H9 (cell line): Measurements from ENCODE around the gene CCDC157. TPM values are rescaled to one million over a fixed set of nuclear protein-coding genes. Genes with fewer than 3 reads are reported as not detected.

Source experiments
- DNase-seq: peaks from one replicate; pipeline ENCODE4 v3.0.0-alpha.2; 2017
- H2AFZ ChIP-seq: one replicate; pipeline ENCODE4 v1.6.1; 2013; ENCODE audit warnings: mild to moderate bottlenecking, low read length, control low read depth, moderate library complexity
- H2AK5ac ChIP-seq: 2 replicates; pipeline ENCODE4 v1.6.1; 2013; ENCODE audit warnings: low read length, control low read depth, mixed read lengths; ENCODE audit not compliant: insufficient read length
- H2BK120ac ChIP-seq: one replicate; pipeline ENCODE4 v1.6.1; 2013; ENCODE audit warnings: low read depth, mild to moderate bottlenecking, low read length, control low read depth, inconsistent platforms; ENCODE audit not compliant: poor library complexity, severe bottlenecking
- H2BK12ac ChIP-seq: 2 replicates; pipeline ENCODE4 v1.6.1; 2013; ENCODE audit warnings: low read length, control low read depth, mixed read lengths, low read depth; ENCODE audit not compliant: insufficient read length
- H2BK15ac ChIP-seq: 2 replicates; pipeline ENCODE4 v1.6.1; 2013; ENCODE audit warnings: low read depth, low read length, control low read depth
- H2BK20ac ChIP-seq: one replicate; pipeline ENCODE4 v1.6.1; 2013; ENCODE audit warnings: low read depth, mild to moderate bottlenecking, low read length, control low read depth, inconsistent platforms; ENCODE audit not compliant: poor library complexity, severe bottlenecking
- H2BK5ac ChIP-seq: 2 replicates; pipeline ENCODE4 v1.6.1; 2013; ENCODE audit warnings: low read length, control low read depth, mixed read lengths; ENCODE audit not compliant: insufficient read length
- H3K14ac ChIP-seq: 2 replicates; pipeline ENCODE4 v1.6.1; 2013; ENCODE audit warnings: low read length, control low read depth; ENCODE audit not compliant: insufficient read depth
- H3K18ac ChIP-seq: 2 replicates; pipeline ENCODE4 v1.6.1; 2013; ENCODE audit warnings: low read depth, mild to moderate bottlenecking, mixed read lengths, low read length, control low read depth; ENCODE audit not compliant: insufficient read length
- H3K23ac ChIP-seq: 2 replicates; pipeline ENCODE4 v1.6.1; 2013; ENCODE audit warnings: low read length, control low read depth, mixed read lengths, low read depth; ENCODE audit not compliant: insufficient read length
- H3K23me2 ChIP-seq: 2 replicates; pipeline ENCODE4 v1.6.1; 2013; ENCODE audit warnings: low read depth, mild to moderate bottlenecking, mixed read lengths, low read length, control low read depth; ENCODE audit not compliant: insufficient read length, poor library complexity, severe bottlenecking
- H3K27ac ChIP-seq: 2 replicates; pipeline ENCODE4 v1.5.1; 2013; ENCODE audit warnings: low read length, control low read depth, mixed read lengths, low read depth; ENCODE audit not compliant: insufficient read length
- H3K27me3 ChIP-seq: 2 replicates; pipeline ENCODE4 v1.6.1; 2013; ENCODE audit warnings: low read length, control low read depth, inconsistent platforms; ENCODE audit not compliant: insufficient read depth
- H3K4ac ChIP-seq: 2 replicates; pipeline ENCODE4 v1.6.1; 2013; ENCODE audit warnings: low read depth, mild to moderate bottlenecking, control low read depth, inconsistent platforms, low read length, moderate library complexity
- H3K4me1 ChIP-seq: 2 replicates; pipeline ENCODE4 v1.6.1; 2013; ENCODE audit warnings: low read length, control low read depth, inconsistent platforms; ENCODE audit not compliant: insufficient read depth
- H3K4me2 ChIP-seq: 2 replicates; pipeline ENCODE4 v1.6.1; 2013; ENCODE audit warnings: low read length, control low read depth, mixed read lengths; ENCODE audit not compliant: insufficient read length, insufficient read depth
- H3K56ac ChIP-seq: 2 replicates; pipeline ENCODE4 v1.6.1; 2013; ENCODE audit warnings: low read depth, mild to moderate bottlenecking, mixed read lengths, low read length, control low read depth; ENCODE audit not compliant: insufficient read length
- H3K79me1 ChIP-seq: 2 replicates; pipeline ENCODE4 v1.6.1; 2013; ENCODE audit warnings: low read depth, mild to moderate bottlenecking, moderate library complexity, low read length, control low read depth, inconsistent platforms; ENCODE audit not compliant: insufficient read depth, poor library complexity, severe bottlenecking
- H3K79me2 ChIP-seq: 2 replicates; pipeline ENCODE4 v1.6.1; 2013; ENCODE audit warnings: low read length, control low read depth, inconsistent platforms; ENCODE audit not compliant: insufficient read depth
- H3K9ac ChIP-seq: 2 replicates; pipeline ENCODE4 v1.6.1; 2013; ENCODE audit warnings: low read length, control low read depth, mixed read lengths; ENCODE audit not compliant: insufficient read length; ENCODE audit errors: extremely low read depth
- H3K9me3 ChIP-seq: one replicate; pipeline ENCODE4 v1.6.1; 2013; ENCODE audit warnings: low read depth, low read length, inconsistent platforms; ENCODE audit not compliant: control insufficient read depth
- H3T11ph ChIP-seq: one replicate; pipeline ENCODE4 v1.6.1; 2013; ENCODE audit warnings: mild to moderate bottlenecking, low read length, control low read depth, inconsistent platforms
- H4K20me1 ChIP-seq: one replicate; pipeline ENCODE4 v1.6.1; 2013; ENCODE audit not compliant: control insufficient read depth, insufficient read length, insufficient read depth
- H4K5ac ChIP-seq: 2 replicates; pipeline ENCODE4 v1.6.1; 2013; ENCODE audit warnings: low read depth, mild to moderate bottlenecking, mixed read lengths, low read length, control low read depth; ENCODE audit not compliant: insufficient read length
- H4K8ac ChIP-seq: replicated peaks from 2 replicates; pipeline ENCODE4 v1.6.1; 2013; ENCODE audit warnings: low read length, control low read depth, mixed read lengths, low read depth; ENCODE audit not compliant: insufficient read length
- H4K91ac ChIP-seq: 2 replicates; pipeline ENCODE4 v1.6.1; 2013; ENCODE audit warnings: low read depth, mild to moderate bottlenecking, moderate library complexity, mixed read lengths, low read length, control low read depth; ENCODE audit not compliant: insufficient read length
- H3K27ac Mint-ChIP-seq, 3 experiments: 2 replicates in 2 of 3; 3 replicates in 1 of 3; pipeline ENCODE4 v1.8.0; 2020 to 2021; ENCODE audit warnings: mixed read lengths in 3 of 3, mild to moderate bottlenecking in 1 of 3, moderate library complexity in 1 of 3
- H3K27me3 Mint-ChIP-seq: 2 replicates; pipeline ENCODE4 v1.8.0; 2021; ENCODE audit warnings: low read depth, mild to moderate bottlenecking, moderate library complexity, mixed read lengths
- H3K36me3 Mint-ChIP-seq, 3 experiments: 2 replicates in 2 of 3; 3 replicates in 1 of 3; pipeline ENCODE4 v1.8.0; 2020 to 2021; ENCODE audit warnings: low read depth in 3 of 3, mixed read lengths in 3 of 3; ENCODE audit not compliant: insufficient read depth in 1 of 3
- H3K4me1 Mint-ChIP-seq, 2 experiments: 2 replicates each; pipeline ENCODE4 v1.8.0; 2020; ENCODE audit warnings: mixed read lengths in 2 of 2
- H3K4me3 Mint-ChIP-seq, 2 experiments: 2 replicates in 1 of 2; 3 replicates in 1 of 2; pipeline ENCODE4 v1.8.0; 2020 to 2021; ENCODE audit warnings: mild to moderate bottlenecking in 2 of 2, mixed read lengths in 2 of 2, moderate library complexity in 1 of 2
- H3K9me3 Mint-ChIP-seq, 2 experiments: 2 replicates in 1 of 2; 3 replicates in 1 of 2; pipeline ENCODE4 v1.8.0; 2020; ENCODE audit warnings: mild to moderate bottlenecking in 2 of 2, mixed read lengths in 2 of 2, moderate library complexity in 1 of 2
- WGBS: extraction: QIAGEN DNeasy Blood & Tissue Kit; methylation state at CpG from one replicate; pipeline ENCODE4 v1.1.7; 2013; ENCODE audit warnings: missing lambda C conversion rate, low lambda C conversion rate, mixed read lengths; ENCODE audit not compliant: insufficient read length; ENCODE audit errors: extremely low coverage; 5-methylcytosine and 5-hydroxymethylcytosine counted together
- total RNA-seq: library from RNA; stranded (reverse); gene quantifications from 2 replicates; pipeline ENCODE4 v1.2.1, GENCODE V29; 2021
- TF ChIP-seq, protein P1 (sequence below): fragments of 200-600 bp; sonication (generic); conservative IDR thresholded peaks from 3 replicates; pipeline ENCODE4 v1.8.0; 2021; ENCODE audit warnings: antibody characterized with exemption, mild to moderate bottlenecking

Gene CCDC157
- total RNA-seq, 1 experiment from 2014 or later: 4.3 TPM

DNA sequence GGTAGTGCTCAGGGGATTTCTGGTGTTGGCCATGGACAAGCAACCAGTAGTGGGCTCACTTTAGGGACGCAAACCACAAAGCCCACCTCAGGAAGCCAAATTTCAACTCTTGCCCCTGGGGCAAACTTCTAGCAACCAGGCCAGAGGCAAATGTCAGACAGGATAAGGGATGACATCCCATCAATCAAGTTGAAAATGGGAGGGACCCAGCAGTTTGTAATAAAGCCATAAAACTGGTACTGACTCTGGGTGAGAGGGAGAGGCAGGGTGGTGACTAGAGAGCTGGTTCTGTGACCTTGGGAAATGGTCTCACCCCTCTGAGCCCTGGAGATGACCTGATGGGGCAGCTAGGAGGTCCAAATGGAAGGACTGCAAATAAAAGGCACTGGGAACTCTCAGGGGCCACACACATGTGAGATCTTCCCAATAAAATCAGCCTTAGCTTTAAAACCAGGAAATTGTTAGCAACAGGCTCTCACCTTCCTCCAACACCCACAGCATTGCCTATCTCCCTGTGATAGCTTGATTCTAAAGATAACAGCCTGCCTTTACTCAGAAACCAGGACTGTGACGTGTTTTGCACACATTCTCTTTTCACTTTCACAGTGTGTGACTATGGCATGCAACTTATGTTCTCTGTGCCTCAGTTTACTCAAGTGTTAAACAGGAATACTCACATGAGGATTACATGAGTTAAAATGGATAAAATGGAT lies 23.7 kb upstream of the CCDC157 start:
- H2AK5ac ChIP-seq: no peak overlapping the region
- H4K5ac ChIP-seq: no peak overlapping the region
- H3K27ac Mint-ChIP-seq: no peak overlapping the region
- H3K4me3 Mint-ChIP-seq: no peak overlapping the region
- no peak overlapping the region for H2BK12ac ChIP-seq
- H3K14ac ChIP-seq: no peak overlapping the region
- no peaks in the 10 kb centered on the region for H3K79me1 ChIP-seq
- H4K91ac ChIP-seq: no peak overlapping the region
- no peaks in the 10 kb centered on the region; the same call in 1 of the 2 replicates for H3K27me3 Mint-ChIP-seq
- H3K9ac ChIP-seq: no peak overlapping the region
- 0 out of 2 replicates have a peak, but pooled peaks cover 2% of the 10 kb centered on the region for H3K79me2 ChIP-seq
- H4K20me1 ChIP-seq: no peaks in the 10 kb centered on the region
- H3T11ph ChIP-seq: no peak overlapping the region
- no peak overlapping the region for H3K18ac ChIP-seq
- no peaks in the 10 kb centered on the region for H3K23me2 ChIP-seq
- H2BK20ac ChIP-seq: no peak overlapping the region
- H3K36me3 Mint-ChIP-seq: peaks cover 44 to 73% (median 63%) of the 10 kb centered on the region in 3 experiments
- no peak overlapping the region for H3K4ac ChIP-seq
- TF ChIP-seq, protein P1, sequence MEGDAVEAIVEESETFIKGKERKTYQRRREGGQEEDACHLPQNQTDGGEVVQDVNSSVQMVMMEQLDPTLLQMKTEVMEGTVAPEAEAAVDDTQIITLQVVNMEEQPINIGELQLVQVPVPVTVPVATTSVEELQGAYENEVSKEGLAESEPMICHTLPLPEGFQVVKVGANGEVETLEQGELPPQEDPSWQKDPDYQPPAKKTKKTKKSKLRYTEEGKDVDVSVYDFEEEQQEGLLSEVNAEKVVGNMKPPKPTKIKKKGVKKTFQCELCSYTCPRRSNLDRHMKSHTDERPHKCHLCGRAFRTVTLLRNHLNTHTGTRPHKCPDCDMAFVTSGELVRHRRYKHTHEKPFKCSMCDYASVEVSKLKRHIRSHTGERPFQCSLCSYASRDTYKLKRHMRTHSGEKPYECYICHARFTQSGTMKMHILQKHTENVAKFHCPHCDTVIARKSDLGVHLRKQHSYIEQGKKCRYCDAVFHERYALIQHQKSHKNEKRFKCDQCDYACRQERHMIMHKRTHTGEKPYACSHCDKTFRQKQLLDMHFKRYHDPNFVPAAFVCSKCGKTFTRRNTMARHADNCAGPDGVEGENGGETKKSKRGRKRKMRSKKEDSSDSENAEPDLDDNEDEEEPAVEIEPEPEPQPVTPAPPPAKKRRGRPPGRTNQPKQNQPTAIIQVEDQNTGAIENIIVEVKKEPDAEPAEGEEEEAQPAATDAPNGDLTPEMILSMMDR: no peak
- no peaks in the 10 kb centered on the region for H3K27me3 ChIP-seq
- no peak overlapping the region for H2BK120ac ChIP-seq
- no peak overlapping the region for H3K23ac ChIP-seq
- no peaks in the 10 kb centered on the region for H3K9me3 ChIP-seq
- no peak overlapping the region for H2BK5ac ChIP-seq
- no peak for DNase-seq
- H4K8ac ChIP-seq: no peak overlapping the region
- no peak overlapping the region for H3K56ac ChIP-seq
- H3K9me3 Mint-ChIP-seq: no peaks in the 10 kb centered on the region
- no peaks in the 10 kb centered on the region for H3K4me1 ChIP-seq
- H2AFZ ChIP-seq: no peak overlapping the region
- no peak overlapping the region for H3K4me2 ChIP-seq
- H3K27ac ChIP-seq: no peak overlapping the region
- WGBS: no CpG with 5 or more reads among the region's 2 CpGs
- no peak overlapping the region for H2BK15ac ChIP-seq
- H3K4me1 Mint-ChIP-seq: peaks cover 0 to 4% of the 10 kb centered on the region in 2 experiments; a peak in 1 of 4 replicates
